ENCODE results near the gene A4GNT.

Gene A4GNT

DNA sequence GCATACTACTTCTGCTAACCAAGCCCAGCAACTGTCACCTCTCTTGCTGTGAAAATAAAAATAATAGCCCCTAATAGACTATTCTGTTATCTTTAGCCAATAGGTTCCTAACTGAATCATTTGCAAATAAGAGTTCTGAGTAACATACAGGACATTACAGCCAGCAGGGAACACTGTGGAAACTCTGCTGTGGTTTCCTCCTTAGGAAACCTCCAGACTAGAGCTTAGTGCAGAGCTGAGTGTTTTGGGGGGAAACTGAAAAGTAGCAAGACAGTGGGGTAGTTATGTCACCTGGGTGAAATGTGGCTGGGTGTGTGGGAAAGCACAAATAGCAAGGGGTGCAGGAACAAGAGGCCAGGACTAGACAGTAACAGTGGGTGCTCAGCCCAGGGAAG is 49.2 kb downstream of the A4GNT start:
- no peak overlapping the region for H3K4me2 ChIP-seq (ENCODE audit: low read depth, low read length, poor library complexity, severe bottlenecking)
- no peak overlapping the region for H3K27ac ChIP-seq (ENCODE audit: low read depth, low read length)
- no peaks in the 10 kb centered on the region for H3K36me3 ChIP-seq (ENCODE audit: low read length)
- no peak overlapping the region for H3K9ac ChIP-seq (ENCODE audit: low read length)
- H3K9me3 ChIP-seq (ENCODE audit: insufficient read depth, low read length), result no peaks in the 10 kb centered on the region
- H3K79me2 ChIP-seq (ENCODE audit: insufficient read depth, low read length), result no peaks in the 10 kb centered on the region
- H2AFZ ChIP-seq (ENCODE audit: low read depth, low read length, severe bottlenecking), result no peak overlapping the region
- no peaks in the 10 kb centered on the region for H4K20me1 ChIP-seq (ENCODE audit: low read depth, low read length)
- no peak overlapping the region for H3K4me3 ChIP-seq (ENCODE audit: insufficient read depth, low read length, poor library complexity, severe bottlenecking)
- no peaks in the 10 kb centered on the region for H3K9me2 ChIP-seq (replicated peaks; ENCODE audit: insufficient read depth, low read length)
- TF ChIP-seq EZH2phosphoT487 (conservative IDR thresholded peaks at IDR 0.05; ENCODE audit: low read length) (no peak), CTCF (IDR thresholded peaks at IDR 0.05; ENCODE audit: insufficient read depth, low read length, poor library complexity, severe bottlenecking) (no peak)
- no peaks in the 10 kb centered on the region for H3K27me3 ChIP-seq (ENCODE audit: low read length)
- no peaks in the 10 kb centered on the region for H3F3A ChIP-seq (ENCODE audit: insufficient read depth)

- no peaks in the 10 kb centered on the region for H3F3A ChIP-seq (ENCODE audit: insufficient read depth)
Observed at GRCh38 chr3:138082085-138082991, 49.9 kb downstream of the A4GNT start.

GRCh38 chr3:138081371-138082084 is 50.7 kb downstream of the A4GNT start:
- TF ChIP-seq CTCF (IDR thresholded peaks at IDR 0.05; ENCODE audit: insufficient read depth, low read length, poor library complexity, severe bottlenecking) (no peak), EZH2phosphoT487 (conservative IDR thresholded peaks at IDR 0.05; ENCODE audit: low read length) (no peak)
- H3K27ac ChIP-seq (ENCODE audit: low read depth, low read length), result no peak overlapping the region
- H3K4me3 ChIP-seq (ENCODE audit: insufficient read depth, low read length, poor library complexity, severe bottlenecking), result no peak overlapping the region
- no peaks in the 10 kb centered on the region for H3F3A ChIP-seq (ENCODE audit: insufficient read depth)
- H3K9me2 ChIP-seq (replicated peaks; ENCODE audit: insufficient read depth, low read length), result no peaks in the 10 kb centered on the region
- no peaks in the 10 kb centered on the region for H3K36me3 ChIP-seq (ENCODE audit: low read length)
- H3K9ac ChIP-seq (ENCODE audit: low read length), result no peak overlapping the region
- H3K79me2 ChIP-seq (ENCODE audit: insufficient read depth, low read length), result no peaks in the 10 kb centered on the region
- H4K20me1 ChIP-seq (ENCODE audit: low read depth, low read length), result no peaks in the 10 kb centered on the region
- no peak overlapping the region for H2AFZ ChIP-seq (ENCODE audit: low read depth, low read length, severe bottlenecking)
- H3K9me3 ChIP-seq (ENCODE audit: insufficient read depth, low read length), result no peaks in the 10 kb centered on the region
- H3K4me2 ChIP-seq (ENCODE audit: low read depth, low read length, poor library complexity, severe bottlenecking), result no peak overlapping the region
- H3K27me3 ChIP-seq (ENCODE audit: low read length), result no peaks in the 10 kb centered on the region

More at GRCh38 chr3:138082085-138082991, 49.9 kb downstream of the A4GNT start:
- H3K79me2 ChIP-seq (ENCODE audit: insufficient read depth, low read length), result no peaks in the 10 kb centered on the region
- H3K27me3 ChIP-seq (ENCODE audit: low read length), result no peaks in the 10 kb centered on the region
- no peak for TF ChIP-seq EZH2phosphoT487 (conservative IDR thresholded peaks at IDR 0.05; ENCODE audit: low read length)
- no peak for TF ChIP-seq CTCF (IDR thresholded peaks at IDR 0.05; ENCODE audit: insufficient read depth, low read length, poor library complexity, severe bottlenecking)
- no peaks in the 10 kb centered on the region for H3K9me2 ChIP-seq (replicated peaks; ENCODE audit: insufficient read depth, low read length)
- H3K27ac ChIP-seq (ENCODE audit: low read depth, low read length), result no peak overlapping the region
- no peak overlapping the region for H2AFZ ChIP-seq (ENCODE audit: low read depth, low read length, severe bottlenecking)
- no peak overlapping the region for H3K4me3 ChIP-seq (ENCODE audit: insufficient read depth, low read length, poor library complexity, severe bottlenecking)
- H3K9me3 ChIP-seq (ENCODE audit: insufficient read depth, low read length), result no peaks in the 10 kb centered on the region
- H4K20me1 ChIP-seq (ENCODE audit: low read depth, low read length), result no peaks in the 10 kb centered on the region
- H3K9ac ChIP-seq (ENCODE audit: low read length), result no peak overlapping the region
- H3K36me3 ChIP-seq (ENCODE audit: low read length), result no peaks in the 10 kb centered on the region
- H3K4me2 ChIP-seq (ENCODE audit: low read depth, low read length, poor library complexity, severe bottlenecking), result no peak overlapping the region
